ENCODE measurements around the gene EIF5A.

DNA sequence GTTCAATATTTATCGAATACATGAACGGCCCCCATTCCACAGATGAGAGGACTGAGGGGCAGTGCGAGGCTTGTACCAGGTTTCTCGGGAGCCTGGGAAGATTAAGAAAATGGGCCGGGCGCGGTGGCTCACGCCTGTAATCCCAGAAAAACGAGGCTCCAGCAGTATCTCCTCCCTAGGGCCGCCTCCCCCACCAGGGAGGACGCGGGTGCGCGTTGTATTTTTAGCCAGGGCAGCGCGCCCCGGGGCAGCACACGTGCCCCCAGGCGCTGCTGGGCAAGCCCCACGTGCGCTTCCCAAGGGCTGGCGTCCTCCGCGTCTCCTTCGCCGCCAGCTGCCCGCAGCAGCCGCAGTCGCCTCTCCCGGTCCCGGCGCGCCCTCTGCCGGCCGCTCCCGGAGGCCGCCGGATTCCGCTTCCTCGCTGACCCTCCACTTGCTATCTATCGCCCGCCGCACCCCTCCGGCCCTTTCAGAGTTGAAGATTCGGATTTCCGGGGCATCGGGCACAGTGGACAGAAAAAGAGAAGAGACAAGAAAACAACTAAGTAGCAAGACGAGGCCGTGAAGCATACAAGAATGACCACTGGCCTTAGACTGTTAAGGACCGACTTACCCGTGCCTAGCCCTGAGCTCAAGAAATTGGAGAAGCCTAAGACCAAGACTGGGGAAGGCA lies 11.1 kb upstream of the EIF5A start:
- TF ChIP-seq, protein P1, sequence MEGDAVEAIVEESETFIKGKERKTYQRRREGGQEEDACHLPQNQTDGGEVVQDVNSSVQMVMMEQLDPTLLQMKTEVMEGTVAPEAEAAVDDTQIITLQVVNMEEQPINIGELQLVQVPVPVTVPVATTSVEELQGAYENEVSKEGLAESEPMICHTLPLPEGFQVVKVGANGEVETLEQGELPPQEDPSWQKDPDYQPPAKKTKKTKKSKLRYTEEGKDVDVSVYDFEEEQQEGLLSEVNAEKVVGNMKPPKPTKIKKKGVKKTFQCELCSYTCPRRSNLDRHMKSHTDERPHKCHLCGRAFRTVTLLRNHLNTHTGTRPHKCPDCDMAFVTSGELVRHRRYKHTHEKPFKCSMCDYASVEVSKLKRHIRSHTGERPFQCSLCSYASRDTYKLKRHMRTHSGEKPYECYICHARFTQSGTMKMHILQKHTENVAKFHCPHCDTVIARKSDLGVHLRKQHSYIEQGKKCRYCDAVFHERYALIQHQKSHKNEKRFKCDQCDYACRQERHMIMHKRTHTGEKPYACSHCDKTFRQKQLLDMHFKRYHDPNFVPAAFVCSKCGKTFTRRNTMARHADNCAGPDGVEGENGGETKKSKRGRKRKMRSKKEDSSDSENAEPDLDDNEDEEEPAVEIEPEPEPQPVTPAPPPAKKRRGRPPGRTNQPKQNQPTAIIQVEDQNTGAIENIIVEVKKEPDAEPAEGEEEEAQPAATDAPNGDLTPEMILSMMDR (IDR thresholded peaks at IDR 0.05) = peak; percentile 71 to 98 (median 90)
- peak in 1 of 2 donors; percentile 9 for TF ChIP-seq POLR2A (IDR thresholded peaks at IDR 0.05)

Measured in adrenal gland (tissue), 5 donors.